ENCODE data around the gene KLHL35.

DNA sequence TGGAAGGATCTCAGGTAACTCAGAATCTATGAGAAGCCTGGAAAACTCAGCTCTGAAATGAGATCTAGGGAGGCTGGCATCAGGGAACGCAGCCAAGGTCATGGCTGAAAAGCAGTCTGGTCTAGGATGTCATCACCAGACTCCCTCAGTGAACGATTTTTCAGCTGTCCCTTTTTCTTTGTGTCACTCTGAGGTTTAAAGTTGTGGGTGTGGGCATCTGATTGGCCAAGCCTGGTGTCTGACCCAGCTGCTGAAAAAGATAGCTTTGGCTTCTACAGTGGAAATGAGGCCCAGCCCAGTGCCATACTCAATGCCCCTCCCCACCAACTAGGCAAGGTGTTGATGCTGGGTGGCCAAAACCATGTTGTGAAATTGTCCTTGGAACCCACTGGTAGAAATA is 19.1 kb downstream of the KLHL35 start:
- TF ChIP-seq, protein P1, sequence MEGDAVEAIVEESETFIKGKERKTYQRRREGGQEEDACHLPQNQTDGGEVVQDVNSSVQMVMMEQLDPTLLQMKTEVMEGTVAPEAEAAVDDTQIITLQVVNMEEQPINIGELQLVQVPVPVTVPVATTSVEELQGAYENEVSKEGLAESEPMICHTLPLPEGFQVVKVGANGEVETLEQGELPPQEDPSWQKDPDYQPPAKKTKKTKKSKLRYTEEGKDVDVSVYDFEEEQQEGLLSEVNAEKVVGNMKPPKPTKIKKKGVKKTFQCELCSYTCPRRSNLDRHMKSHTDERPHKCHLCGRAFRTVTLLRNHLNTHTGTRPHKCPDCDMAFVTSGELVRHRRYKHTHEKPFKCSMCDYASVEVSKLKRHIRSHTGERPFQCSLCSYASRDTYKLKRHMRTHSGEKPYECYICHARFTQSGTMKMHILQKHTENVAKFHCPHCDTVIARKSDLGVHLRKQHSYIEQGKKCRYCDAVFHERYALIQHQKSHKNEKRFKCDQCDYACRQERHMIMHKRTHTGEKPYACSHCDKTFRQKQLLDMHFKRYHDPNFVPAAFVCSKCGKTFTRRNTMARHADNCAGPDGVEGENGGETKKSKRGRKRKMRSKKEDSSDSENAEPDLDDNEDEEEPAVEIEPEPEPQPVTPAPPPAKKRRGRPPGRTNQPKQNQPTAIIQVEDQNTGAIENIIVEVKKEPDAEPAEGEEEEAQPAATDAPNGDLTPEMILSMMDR (IDR thresholded peaks at IDR 0.05; ENCODE audit: low read depth, low read length, poor library complexity, severe bottlenecking): no peak
- TF ChIP-seq EZH2phosphoT487 (IDR thresholded peaks at IDR 0.05; ENCODE audit: borderline replicate concordance, low read length): no peak
